HG03175 (cell line): ENCODE measurements around the gene TOP1.
"Not testable (repeated sequence)": the region's sequence is repeated elsewhere in the genome, so short reads cannot be mapped to it uniquely, and the experiment has no call there.

ENCODE experiments used
- ATAC-seq: cut with Tn5 transposase; IDR thresholded peaks from one replicate; pipeline ENCODE4 v1.9.1; 2021; ENCODE audit warnings: mild to moderate bottlenecking, moderate library complexity; ENCODE audit not compliant: unreplicated experiment

The TOP1 gene

DNA sequence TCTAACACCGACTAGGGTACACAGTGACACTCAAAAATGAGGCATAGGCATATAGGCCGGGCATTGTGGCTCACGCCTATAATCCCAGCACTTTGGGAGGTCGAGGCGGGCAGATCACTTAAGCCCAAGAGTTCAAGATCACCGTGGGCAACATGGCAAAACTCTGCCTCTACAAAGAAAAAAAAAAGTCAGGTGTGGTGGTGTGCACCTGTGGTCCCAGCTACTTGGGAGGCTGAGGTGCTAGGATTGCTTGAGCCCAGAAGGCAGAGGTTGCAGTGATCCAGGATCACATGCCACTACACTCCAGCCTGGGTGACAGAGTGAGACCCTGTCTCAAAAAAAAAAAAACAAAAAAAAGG, 24.7 kb upstream of the TOP1 start:
- not testable (repeated sequence) for ATAC-seq

DNA sequence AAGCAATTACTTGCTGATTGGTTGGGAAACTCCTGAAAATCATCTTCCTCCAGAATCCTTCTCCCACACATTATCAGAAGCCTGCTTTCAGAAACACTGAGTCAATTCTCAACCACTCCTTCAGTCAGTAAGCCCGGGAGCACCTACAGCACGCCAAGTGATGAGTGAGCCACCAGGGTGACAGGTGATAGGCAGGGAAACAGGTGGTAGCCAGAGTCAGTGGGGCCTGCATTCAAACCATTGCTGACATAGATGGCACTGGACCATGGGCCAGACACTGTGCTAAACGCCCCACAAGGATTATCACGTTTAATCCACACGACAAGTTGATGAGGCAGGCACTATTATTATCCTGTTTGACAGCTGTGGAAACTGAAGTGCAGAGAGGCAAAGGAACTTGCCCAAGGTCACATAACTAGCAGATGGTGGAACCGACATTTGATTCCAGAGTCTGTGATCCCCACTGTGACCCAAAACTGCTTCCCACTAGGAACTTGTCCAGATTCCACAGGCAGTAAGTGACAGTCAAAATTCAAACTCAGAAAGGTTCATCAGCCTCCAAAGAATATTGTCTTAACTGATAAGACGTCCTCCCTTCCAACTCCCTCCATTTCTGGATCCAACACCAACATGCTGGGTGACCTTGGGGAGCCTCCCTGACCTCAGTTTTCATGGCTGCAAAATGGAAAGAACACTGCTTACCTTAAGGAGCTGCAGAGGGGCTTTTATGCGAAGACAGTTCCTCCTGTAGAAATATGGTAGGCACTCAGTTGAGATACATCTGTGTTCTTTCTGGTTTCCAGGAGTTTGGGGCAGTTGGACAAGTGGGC, 23.9 kb upstream of the TOP1 start:
- no peak for ATAC-seq

DNA sequence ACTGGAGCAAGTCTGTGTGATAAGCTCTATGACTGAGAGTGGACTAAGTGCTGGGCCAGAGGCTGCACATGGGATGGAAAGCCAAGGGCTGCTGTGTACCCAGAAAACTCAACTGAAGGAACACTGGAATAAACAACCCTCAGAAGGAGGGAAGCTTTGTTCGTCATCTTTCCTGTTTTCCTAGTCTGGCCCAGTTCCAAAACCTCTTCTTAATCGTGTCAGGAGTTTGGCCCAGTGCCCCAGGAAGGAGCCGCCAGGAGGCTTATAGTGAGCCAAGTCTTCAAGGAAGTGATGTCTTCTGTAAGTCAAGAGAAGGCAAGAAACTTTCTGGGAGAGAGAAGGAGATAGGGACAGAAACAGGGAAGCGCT, 23.3 kb upstream of the TOP1 start:
- ATAC-seq: no peak

DNA sequence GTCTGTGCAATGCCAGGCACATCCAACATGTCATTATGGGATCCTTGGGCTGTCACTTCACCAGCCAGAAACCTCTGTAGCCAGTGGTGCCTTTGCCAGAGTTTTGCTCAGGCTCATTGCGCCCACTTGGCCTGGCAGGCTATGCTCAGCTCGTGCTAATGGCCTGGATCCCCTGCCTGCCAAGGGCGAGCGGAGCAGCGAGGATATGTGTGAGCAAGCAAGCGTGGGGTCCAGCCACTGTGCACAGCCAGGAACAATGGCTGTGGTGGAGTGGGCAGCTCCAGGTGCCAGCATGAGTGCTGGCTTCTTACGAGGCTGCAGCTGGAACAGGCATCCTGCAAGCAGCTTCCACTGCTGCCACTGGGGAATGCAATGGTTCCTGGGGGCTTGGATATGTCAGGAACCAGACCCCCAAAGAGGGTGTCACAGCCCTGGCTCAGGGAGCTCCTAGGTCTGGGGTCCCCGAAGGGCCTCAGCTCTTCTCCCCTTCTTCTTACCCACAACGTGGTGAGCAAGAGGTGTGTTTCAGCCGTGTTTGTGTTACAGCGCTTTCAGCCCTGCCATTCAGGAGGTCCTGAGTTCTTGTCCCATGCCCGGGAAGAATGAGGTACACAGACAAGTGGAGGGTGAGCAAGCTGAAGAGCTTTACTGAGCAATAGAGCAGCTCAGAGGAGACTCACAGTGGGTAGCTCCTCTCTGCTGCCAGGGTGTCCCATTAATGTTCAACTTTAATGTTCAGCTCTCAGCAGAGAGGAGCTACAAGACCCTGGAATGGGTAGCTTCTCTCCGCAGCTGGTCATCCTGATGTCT, 22.3 kb upstream of the TOP1 start:
- ATAC-seq: no peak

DNA sequence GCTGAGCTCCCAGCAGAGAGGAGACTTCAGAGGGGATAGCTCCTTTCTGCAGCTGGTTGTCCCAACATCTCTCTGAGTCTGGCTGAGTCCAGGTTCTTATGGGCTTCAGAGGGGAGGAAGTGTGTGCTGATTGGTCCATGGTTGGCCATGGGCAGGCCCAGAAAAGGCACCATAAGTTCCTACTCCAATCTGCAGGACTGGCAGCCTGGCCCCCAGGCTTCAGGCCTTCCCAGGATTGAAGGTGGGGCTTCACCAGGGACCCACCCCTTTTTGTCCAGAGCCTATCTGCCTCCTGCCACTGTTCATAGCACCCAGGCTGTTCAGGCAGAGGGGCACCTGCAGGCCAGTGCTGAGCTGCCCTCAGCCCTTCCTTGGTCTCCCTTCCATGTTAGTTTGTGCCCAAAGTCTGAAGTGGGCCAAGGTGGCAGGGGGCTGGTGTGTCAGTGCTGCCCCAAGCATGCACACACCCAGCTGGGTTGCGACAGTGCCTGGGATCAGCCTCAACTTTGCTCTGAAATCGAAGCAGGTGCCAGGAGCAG, 21.6 kb upstream of the TOP1 start:
- no peak for ATAC-seq

DNA sequence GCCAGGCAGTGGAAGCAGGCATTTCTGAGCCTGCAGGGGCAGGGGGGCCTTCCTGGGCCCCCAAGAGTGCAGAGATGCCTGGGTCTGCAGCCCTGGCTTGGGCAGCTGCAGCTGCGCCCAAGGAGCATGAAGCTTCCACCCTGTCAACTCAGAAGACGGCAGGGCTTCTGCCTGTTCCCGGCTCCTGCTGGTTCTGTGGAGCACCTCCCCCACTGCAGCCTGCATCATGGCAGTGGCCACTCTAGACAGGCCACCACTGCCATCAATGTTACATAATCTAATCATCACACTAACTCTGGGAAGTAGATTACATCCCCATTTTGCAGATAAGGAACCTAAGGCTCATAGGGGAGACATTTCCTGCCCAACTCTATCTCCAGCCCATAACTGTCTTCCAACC, 21.1 kb upstream of the TOP1 start:
- ATAC-seq: no peak

DNA sequence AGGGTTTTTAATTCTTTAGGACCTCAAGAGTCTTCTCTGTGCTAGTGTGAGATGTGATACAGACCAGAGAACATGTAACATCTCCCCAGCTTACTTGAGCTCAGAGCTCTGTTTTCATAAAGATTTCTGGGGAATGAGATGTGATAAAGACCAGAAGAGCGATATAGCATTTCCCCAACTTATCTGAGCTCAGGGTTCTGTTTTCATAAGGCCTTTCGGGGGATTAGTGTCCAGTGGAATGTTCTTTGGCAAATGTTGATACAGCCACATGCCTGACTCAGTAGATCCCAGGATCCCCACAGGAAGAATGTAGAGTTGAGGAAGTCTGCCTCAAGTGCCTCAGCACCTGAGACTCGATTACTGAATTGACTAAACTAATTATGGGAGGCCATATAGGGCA, 18.7 kb upstream of the TOP1 start:
- no peak for ATAC-seq

DNA sequence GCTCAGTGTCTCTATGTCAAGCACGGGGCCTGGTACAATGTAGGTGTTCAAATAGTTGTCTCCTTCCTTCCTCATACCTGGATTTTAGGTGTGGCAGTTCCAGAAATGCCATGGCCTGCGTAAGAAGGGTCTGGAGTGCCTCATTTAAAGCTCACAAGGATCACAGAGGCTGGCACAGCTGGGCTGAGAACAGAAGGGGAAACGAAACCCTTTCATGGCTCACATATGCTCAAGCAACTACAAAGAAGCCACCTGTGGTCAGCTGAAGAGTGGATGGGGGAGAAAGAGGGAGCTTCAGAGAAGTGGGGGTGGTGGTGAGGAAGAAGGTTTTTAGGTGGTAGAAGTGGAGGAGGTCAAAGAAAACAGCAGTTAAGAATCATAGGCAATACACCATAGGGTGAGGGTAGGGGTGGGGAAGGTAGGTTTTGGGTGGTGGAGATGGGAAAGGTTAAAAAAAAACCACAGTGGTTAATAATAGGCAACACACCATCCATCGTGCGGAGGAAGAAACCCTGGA, 17.0 kb upstream of the TOP1 start:
- ATAC-seq: peak; percentile 96

DNA sequence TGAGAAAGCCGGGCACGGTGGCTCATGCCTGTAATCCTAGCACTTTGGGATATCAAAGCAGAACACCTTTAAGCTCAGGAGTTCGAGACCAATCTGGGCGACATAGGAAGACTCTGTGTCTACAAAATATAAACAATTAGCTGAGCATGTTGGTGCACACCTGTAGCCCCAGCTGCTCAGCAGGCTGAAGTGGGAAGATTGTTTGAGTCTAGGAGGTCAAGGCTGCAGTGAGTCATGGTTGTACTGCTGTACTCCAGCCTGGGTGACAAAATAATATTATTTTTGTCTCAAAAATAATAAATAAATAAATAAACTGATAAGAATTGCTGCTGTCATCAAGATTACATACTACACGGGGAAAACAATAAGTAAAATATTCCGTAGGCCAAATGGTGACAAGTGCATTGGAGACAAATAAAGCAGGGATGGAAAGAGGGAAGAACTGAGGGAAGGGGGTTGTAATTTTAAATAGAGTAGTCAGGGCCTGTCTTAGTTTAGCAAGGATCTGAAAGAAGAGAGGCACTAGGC, 14.0 kb upstream of the TOP1 start:
- ATAC-seq: no peak

DNA sequence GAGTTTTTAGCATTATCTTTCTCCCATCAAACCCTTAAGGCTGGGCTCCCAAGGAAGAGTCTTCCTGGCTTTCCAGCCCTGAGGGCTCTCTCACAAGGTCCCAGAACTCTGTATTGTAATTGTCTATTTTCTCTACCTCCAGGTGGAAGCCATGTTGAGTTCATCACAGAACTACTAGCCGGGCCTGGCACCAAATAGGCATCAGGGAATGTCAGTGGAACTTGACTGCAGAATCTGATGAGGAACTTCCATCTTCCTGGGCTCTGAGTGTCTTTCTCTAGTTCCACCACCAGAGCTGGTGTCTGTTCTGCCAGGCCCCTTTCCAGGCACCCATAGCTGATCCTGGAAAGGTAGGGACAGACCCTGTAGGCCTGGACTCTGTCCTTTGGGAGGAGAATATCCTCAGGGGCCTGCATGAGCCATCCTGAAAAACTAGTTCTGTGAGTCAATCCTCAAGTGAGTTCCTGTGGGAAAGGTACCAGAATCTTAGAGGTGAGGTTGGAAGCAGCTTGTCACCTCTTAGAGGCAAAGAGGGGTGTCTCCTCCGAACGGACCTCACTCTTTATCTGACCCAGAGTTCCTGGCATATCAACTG, 11.1 kb upstream of the TOP1 start:
- ATAC-seq: no peak

DNA sequence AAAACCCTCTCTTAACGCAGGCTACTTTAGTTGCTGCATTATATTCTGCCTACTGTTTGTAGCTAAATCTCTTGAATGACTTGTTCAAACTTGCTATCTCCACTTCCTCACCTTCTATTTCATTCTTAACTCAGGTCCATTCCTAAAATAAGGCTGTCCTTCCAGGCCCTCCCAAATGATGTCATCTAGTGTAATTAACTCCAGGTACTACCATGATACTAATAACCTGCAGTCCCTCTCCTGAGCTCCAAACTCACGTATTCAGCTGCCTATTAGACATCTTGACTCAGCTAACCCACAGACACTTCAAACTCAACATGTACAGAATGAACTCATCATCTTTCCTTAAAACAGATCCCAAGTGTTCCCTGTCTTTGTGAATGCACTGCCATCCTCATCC, 10.5 kb upstream of the TOP1 start:
- ATAC-seq: no peak

DNA sequence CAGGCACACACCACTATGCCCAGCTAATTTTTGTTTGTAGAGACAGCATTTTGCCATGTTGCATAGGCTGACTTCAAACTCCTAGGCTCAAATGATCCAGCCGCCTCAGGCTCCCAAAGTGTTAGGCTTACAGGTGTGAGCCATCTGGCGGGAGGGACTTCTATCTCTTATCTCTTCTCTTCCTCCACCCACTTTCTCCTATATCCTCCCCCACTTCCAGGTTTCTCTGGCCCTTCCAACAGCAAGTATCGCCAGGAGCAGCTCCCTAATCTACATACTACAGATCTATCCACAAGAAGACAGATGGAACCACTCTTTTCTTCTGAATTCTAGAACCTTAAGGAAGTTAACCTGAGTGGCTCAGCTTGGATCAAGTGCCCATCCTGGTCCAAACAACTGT, 5.1 kb upstream of the TOP1 start:
- no peak for ATAC-seq

DNA sequence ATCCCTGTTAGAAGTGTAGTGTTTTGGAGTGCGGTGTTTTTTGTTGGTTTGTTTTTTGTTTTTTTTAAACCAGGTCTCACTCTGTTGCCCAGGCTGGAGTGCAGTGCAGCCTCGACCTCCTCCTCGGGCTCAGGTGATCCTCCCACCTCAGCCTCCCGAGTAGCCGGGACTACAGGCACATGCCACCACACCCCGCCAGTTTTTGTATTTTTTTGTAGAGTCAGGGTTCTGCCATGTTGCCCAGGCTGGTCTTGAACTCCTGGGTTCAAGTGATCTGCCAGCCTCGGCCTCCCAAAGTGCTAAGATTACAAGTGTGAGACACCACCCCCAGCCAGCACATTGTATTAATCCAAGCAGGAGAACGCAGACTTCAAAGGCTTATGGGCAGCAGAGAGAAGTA, 1.3 kb upstream of the TOP1 start:
- ATAC-seq: no peak

DNA sequence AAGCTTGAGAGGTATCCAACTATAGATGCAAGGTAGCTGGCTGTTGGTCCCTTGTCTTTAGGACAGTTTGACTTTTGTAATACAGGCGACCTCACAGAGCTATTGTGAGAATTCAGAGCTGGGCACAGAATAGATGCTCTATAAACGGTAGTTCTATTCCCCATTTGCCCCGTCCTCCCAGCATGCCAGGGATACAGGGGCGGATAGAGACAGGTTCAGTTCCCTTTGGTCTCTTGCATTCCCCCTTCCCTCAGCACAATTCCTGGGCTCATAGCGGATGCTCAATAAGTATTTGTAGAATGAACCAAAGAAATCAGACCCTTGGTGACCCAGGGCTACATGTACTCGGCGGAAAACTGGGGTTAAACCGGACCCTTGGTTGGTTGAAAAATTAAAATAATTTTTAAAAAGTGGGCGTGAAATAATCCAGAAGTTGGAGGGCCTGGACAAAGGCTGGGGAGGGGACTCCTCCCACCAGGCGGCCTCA, 707 bp upstream of the TOP1 start:
- no peak for ATAC-seq

DNA sequence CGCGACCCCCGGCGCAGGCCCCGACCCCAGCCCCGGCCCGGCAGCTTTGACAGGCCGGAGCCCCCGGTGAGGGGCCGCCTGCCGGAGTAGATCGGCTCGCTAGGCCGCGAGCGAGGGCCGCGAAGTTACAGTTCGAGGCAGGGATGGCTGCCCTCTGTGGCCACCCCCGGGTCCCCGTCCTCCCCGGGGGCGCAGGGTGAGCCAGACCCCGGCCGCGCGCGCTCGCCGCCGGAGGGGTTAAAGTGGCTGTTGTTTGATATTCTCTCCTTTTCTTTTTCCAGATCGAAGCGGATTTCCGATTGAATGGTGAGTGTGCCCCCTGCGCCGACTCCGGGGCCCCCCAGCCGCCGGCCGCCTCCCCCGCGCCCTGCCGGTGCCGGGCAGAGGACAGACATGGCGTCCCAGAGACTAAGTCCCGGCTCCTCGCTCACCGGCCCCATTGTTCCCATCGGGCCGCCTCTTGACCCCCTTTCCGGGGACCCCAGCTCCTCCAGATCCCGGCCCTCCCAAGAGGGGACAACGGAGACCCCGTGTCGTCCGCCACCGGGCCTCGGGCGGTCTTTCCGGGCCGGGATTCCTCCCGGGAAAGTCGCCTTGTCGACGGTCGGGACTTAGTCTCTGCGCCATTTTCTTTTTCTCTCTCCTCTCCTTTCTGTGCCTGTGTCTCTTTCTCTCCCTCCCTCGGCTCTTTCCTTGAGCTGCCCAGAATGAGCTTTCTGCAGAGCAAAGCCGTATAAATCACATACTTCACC, 704 bp downstream of the TOP1 start:
- ATAC-seq: peak; percentile 26

DNA sequence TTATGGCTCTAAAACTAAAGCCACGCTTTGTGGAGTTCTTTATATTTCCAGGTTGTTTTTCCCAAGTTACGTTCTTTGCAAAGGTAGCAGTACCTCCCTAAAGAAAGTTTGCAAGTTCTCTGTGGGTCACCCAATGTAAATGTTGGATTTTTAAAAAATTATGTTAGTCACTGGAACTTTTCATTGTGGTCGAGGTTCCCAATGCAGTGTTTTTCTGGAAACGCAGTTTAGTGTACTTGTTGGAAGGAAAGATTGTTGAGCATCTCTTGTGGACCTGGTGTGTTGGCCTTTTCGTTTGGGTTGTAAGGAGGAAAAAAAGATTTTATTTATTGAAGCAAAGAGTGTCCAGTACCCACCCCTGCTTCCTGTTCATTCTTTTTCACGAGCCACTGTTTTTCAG, 1.4 kb downstream of the TOP1 start:
- ATAC-seq: no peak

DNA sequence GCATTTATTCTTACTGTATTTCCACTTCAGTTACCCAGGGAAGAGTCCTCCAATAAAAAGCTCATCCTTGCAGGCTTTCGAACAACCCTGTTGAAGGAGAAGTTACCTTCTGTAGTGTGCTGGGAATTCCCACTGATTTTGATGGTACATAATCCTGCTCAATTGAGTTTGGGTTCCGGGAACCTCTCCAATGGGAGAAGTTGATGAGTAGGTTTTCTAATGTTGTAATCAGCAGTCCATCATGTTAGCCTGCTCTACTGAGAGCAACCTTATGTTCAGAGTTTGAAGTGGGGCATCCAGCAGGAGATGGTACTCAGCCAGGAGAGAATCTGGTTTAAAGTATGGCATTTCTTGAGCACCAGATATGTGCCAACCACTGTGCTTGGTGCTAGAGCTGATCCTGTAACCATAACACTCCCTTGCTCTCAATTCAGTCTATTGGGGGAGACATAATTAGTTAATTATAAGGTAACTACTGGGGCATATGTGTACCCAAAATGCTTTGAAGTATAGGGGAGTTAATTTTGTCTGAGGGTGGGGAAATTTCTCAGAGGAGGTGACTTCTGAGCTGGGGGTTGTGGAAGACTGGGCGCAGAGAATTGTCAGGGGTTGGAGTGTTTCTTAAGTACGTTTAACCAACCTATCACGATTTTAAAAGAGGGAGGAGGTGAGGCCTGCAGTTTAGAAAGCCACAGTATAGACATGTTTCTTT, 2.1 kb downstream of the TOP1 start:
- ATAC-seq: no peak

DNA sequence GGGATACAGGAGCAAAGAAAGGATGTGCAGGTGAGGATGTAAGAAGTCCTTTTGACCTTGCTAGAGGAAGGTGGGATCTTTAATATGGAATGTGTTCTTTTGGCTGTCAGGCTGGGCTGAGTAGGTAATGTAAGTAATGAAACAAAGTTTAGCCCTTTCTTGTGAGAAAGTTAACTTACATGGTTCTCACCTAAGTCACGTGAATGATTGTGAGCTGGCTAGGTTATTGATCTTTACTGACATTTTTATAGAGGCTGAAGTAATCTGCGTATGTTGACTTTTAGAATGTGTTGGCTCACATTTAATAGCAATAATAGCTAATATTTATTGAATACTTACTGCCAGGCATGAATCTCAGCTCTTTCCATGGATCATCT, 2.6 kb downstream of the TOP1 start:
- no peak for ATAC-seq

DNA sequence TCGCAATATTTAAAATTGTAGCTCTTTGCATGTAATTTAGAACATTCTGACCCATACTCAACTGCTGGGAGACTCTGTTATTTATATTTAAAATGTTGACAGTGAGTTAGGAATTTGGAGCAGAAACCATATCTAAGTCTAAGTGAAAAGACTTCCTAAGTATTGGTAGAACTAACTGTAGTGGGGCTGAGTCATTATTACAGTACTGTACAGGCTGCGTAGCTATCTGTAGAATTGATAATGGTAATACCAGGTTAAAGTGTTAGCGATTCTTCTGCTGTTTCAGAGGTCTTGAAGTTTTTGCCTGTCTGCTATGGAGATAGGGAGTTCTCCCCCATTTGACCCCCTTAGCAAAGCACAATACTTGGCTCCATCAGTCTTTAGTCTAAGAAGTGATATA, 3.6 kb downstream of the TOP1 start:
- ATAC-seq: no peak

DNA sequence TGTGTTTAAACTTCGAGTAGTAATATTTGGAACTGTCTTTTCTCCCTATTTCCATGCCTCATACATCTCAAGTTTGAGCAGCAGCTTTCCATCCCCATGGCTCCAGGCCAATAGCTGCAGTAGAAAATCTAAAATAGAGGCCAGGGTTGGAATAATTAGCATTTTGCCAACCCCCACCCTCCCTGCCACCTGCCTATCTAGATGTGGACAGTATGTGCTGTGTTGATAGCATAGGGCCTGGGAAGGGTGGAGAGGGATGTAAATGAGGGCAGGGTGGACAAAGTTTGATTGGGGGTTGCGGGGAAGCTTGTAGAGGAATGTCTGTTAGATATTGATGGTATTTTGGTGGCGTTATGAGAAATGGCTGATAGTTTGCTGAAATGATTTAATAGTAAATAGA, 5.6 kb downstream of the TOP1 start:
- no peak for ATAC-seq
